DOHH2 (cell line): ENCODE measurements around the gene WASF2.

Experiments
- CTCF ChIP-seq: fragments of 200-600 bp; sonication (generic); IDR thresholded peaks from one replicate; pipeline ENCODE4 v1.5.1; 2014; ENCODE audit warnings: antibody characterized with exemption, mild to moderate bottlenecking, low read depth, low read length; ENCODE audit not compliant: poor library complexity, severe bottlenecking
- EZH2phosphoT487 ChIP-seq: fragments of 200-600 bp; sonication (generic); IDR thresholded peaks from 2 replicates; pipeline ENCODE4 v1.6.1; 2017; ENCODE audit warnings: borderline replicate concordance, mild to moderate bottlenecking, antibody characterized with exemption, low read length, moderate library complexity, mixed read lengths

- no peak for TF ChIP-seq CTCF
- no peak for TF ChIP-seq EZH2phosphoT487
Measured at GRCh38 chr1:27521336-27521831, 31.4 kb upstream of the WASF2 start.
